A673 (cell line): ENCODE results near the gene RNF213.

Source experiments
- CTCF ChIP-seq: fragments of 300-800, 200-600 bp; sonication (generic); conservative IDR thresholded peaks from 2 replicates; pipeline ENCODE4 v1.5.1; 2017; ENCODE audit warnings: low read depth, mild to moderate bottlenecking, antibody characterized with exemption, low read length, moderate library complexity, mixed read lengths
- EZH2 ChIP-seq: fragments of 200-600 bp; sonication (generic); IDR thresholded peaks from 2 replicates; pipeline ENCODE4 v1.6.1; 2017; ENCODE audit warnings: borderline replicate concordance, low read depth, mild to moderate bottlenecking, mixed read lengths, antibody characterized with exemption, low read length; ENCODE audit not compliant: poor library complexity, severe bottlenecking

- no peak for TF ChIP-seq EZH2
- TF ChIP-seq CTCF: no peak
These were observed 115.9 kb downstream of the RNF213 start for GRCh38 chr17:80376531-80376930.
